ENCODE data around the gene RAPGEF6.
A peak's percentile ranks its signal among the peaks of the same experiment; 100 is the strongest.
"Not testable (repeated sequence)": the region's sequence is repeated elsewhere in the genome, so short reads cannot be mapped to it uniquely, and the experiment has no call there.

Gene RAPGEF6

DNA sequence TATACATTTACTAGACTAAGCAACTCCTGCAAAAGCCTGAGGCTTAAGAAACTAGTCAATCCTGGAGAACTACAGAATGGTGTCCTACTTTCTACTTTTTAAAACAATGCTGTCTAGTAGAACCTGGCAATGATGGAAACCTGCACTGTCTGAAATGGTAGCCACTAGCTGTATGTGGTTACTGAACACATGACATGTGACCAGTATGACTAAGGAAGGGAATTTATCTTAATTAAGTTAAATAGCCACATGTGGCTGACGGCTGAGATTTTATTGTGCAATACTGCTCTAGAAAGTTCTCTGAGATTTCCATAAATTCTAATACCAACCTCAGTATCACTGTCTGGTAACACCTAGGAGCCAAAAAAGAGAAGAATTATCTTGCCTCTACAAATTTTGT, 44.9 kb upstream of the RAPGEF6 start:
- TF ChIP-seq, protein P1, sequence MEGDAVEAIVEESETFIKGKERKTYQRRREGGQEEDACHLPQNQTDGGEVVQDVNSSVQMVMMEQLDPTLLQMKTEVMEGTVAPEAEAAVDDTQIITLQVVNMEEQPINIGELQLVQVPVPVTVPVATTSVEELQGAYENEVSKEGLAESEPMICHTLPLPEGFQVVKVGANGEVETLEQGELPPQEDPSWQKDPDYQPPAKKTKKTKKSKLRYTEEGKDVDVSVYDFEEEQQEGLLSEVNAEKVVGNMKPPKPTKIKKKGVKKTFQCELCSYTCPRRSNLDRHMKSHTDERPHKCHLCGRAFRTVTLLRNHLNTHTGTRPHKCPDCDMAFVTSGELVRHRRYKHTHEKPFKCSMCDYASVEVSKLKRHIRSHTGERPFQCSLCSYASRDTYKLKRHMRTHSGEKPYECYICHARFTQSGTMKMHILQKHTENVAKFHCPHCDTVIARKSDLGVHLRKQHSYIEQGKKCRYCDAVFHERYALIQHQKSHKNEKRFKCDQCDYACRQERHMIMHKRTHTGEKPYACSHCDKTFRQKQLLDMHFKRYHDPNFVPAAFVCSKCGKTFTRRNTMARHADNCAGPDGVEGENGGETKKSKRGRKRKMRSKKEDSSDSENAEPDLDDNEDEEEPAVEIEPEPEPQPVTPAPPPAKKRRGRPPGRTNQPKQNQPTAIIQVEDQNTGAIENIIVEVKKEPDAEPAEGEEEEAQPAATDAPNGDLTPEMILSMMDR (IDR thresholded peaks at IDR 0.05; ENCODE audit: low read depth, low read length): no peak
- in situ Hi-C loops (cut with HindIII; ENCODE audit: low sequenced_read_pairs): no loop called here
- DNase-seq (ENCODE audit: low read depth, low spot score): peak; percentile 69

DNA sequence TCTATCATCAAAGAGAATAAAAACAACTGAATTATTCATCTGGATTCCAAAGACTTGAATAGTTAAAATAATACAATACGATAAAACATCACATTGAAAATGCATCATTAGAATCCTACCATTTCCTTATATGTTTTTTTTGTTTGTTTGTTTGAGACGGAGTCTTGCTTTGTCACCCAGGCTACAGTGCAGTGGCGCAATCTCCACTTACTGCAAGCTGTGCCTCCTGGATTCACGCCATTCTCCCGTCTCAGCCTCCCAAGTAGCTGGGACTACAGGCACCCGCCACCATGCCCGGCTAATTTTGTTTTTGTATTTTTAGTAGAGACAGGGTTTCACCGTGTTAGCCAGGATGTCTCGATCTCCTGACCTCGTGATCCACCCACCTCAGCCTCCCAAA, 43.2 kb upstream of the RAPGEF6 start:
- DNase-seq (ENCODE audit: low read depth, low spot score); in situ Hi-C loops (cut with HindIII; ENCODE audit: low sequenced_read_pairs); H3K4me3 ChIP-seq (ENCODE audit: low read depth, low read length): not testable (repeated sequence)

More for the DNA sequence above, 44.9 kb upstream of the RAPGEF6 start:
- no peak overlapping the region for H3K4me3 ChIP-seq (ENCODE audit: low read depth, low read length)

DNA sequence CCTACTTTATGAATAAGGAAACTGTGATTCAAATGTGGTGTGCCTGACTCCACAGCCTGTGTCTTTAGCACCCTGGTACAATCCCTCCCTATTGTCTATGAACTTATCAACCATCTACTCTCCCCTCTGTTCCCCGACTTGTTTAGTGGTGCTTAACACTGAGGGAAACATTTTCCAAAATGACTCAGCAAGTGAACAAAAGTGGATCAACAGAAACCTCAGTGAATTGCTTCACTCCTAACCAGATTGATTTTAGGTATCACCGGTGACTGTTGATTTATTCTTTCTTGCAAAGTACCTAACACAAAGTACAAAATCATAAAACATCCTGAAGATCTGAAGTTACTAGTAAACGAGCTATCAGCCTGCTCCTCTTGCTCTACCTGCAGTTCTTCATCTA, 42.1 kb upstream of the RAPGEF6 start:
- H3K4me3 ChIP-seq (ENCODE audit: low read depth, low read length): no peak overlapping the region
- in situ Hi-C loops (cut with HindIII; ENCODE audit: low sequenced_read_pairs): no loop called here
- TF ChIP-seq, protein P1 (IDR thresholded peaks at IDR 0.05; ENCODE audit: low read depth, low read length): no peak
- DNase-seq (ENCODE audit: low read depth, low spot score): no peak

DNA sequence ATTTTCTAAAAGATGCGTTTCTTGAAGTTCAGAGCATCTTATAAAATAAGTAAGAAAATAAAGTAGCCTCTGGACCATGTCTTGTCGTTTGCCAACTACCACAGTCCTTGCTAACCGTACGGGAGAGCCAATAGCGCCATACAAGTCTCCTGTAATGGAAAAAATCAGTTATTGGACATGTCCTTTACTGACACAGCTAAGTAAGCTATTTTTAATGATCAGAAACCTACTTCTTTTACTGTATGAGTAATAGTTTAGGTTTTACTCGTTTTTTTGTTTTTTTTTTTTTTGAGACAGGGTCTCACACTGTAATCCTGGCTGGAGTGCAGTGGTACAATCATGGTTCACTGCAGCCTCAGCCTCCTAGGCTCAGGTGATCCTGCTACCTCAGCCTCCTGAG, 37.7 kb upstream of the RAPGEF6 start:
- H3K4me3 ChIP-seq (ENCODE audit: low read depth, low read length): no peak overlapping the region
- TF ChIP-seq, protein P1 (IDR thresholded peaks at IDR 0.05; ENCODE audit: low read depth, low read length): no peak
- DNase-seq (ENCODE audit: low read depth, low spot score): no peak
- in situ Hi-C loops (cut with HindIII; ENCODE audit: low sequenced_read_pairs): no loop called here

DNA sequence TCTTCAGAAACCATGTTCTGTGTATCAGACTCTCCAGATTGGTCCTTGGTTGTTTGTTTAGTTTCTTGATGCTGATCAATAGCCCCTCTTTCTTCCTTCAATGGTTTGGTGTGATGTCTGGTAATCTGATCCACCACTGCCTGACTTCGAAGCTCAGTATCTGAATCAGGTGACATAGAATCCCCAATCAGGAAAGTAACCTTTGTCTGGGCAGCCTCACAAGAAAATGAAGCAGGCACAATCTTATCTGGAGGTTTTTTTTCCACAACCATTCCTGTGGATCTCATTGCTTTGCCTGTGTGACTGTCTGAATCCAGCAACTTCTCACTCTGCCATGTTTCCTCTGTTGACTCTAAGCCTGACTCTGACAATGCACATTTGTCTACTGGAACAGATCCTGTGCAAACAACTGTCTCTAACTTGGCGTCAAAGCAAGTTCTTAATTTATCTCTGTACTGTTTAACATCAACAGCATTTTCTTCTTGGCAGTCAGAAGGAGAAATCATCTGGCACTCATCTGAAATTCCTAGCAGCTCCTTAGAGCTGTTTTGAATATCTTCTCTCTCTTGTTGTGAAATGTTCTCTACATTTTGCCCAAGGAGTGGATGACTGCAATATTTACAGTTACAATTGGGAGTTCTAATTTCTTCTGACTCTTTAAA, 37.1 kb upstream of the RAPGEF6 start:
- peak; percentile 84 for DNase-seq (ENCODE audit: low read depth, low spot score)
- in situ Hi-C loops (cut with HindIII; ENCODE audit: low sequenced_read_pairs): no loop called here
- H3K4me3 ChIP-seq (ENCODE audit: low read depth, low read length): no peak overlapping the region
- TF ChIP-seq, protein P1 (IDR thresholded peaks at IDR 0.05; ENCODE audit: low read depth, low read length): no peak

DNA sequence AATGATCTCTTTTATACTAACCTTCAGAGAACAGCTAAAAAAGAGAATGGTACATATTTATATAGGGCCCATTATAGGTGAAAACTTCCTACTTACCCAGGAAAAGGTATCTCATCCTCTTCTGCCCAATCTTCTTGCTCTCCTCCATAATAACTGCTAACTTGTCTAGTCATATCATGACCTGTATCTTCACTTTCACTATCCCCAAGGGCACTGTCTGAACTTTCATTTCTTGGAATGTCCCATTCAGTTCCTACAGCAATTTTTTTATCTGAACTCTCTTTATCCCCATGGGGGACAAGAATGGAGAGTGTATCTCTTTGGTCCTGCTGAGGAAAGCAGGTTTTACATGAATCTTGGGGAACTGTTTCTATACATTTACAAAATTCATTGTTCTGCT, 36.4 kb upstream of the RAPGEF6 start:
- DNase-seq (ENCODE audit: low read depth, low spot score): peak; percentile 17
- no peak overlapping the region for H3K4me3 ChIP-seq (ENCODE audit: low read depth, low read length)
- in situ Hi-C loops (cut with HindIII; ENCODE audit: low sequenced_read_pairs): no loop called here
- TF ChIP-seq, protein P1 (IDR thresholded peaks at IDR 0.05; ENCODE audit: low read depth, low read length): no peak

DNA sequence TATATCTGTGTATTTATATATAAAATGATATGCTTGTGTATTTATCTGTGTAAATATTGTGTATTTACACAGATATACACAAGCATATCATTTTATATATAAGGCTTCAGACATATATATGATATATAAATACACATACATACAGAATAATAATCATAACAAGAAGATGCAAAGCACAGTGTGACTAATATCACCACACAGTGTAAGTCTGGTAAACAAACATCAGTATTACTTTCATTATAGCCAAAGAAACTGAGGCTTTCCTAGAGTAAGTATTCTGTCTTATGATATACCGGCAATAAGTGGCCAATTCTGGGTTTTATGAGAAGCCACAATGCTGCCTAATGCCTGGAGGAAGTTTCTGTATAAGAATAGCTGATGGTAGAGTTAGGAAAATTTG, 29.9 kb upstream of the RAPGEF6 start:
- H3K4me3 ChIP-seq (ENCODE audit: low read depth, low read length): no peak overlapping the region
- in situ Hi-C loops (cut with HindIII; ENCODE audit: low sequenced_read_pairs): no loop called here
- no peak for DNase-seq (ENCODE audit: low read depth, low spot score)
- TF ChIP-seq, protein P1 (IDR thresholded peaks at IDR 0.05; ENCODE audit: low read depth, low read length): no peak
